Activated CD4-positive, alpha-beta T cell treated with anti-CD3 and anti-CD28 coated beads for 4 hours (primary cell): ENCODE results near the gene SLC5A12.

Experiments
- DNase-seq, 2 donors: peaks; one replicate each; pipeline ENCODE4 v3.0.0-alpha.2; 2020

SLC5A12 gene

GRCh38 chr11:26721948-26722475, at the start of gene SLC5A12:
SLC5A12 (minus strand) TSS chr11:26722060; CDS start chr11:26721714, 346 bp downstream.
- DNase-seq = no peak

- no peak for DNase-seq
These were observed 47.2 kb upstream of the SLC5A12 start for GRCh38 chr11:26769027-26769426.

GRCh38 chr11:26767060-26767459, 45.2 kb upstream of the SLC5A12 start:
- DNase-seq = no peak

- no peak for DNase-seq
These were observed 43.5 kb upstream of the SLC5A12 start for GRCh38 chr11:26765323-26765722.

- DNase-seq = no peak
These were observed 43.0 kb upstream of the SLC5A12 start for GRCh38 chr11:26764825-26765224.

GRCh38 chr11:26764315-26764714, 42.5 kb upstream of the SLC5A12 start:
- no peak for DNase-seq

- DNase-seq = no peak
These were observed 40.2 kb upstream of the SLC5A12 start for GRCh38 chr11:26762089-26762488.

GRCh38 chr11:26761361-26761809, 39.5 kb upstream of the SLC5A12 start:
- DNase-seq = no peak

- DNase-seq = no peak
These were observed 36.1 kb upstream of the SLC5A12 start for GRCh38 chr11:26757995-26758394.

GRCh38 chr11:26755762-26756161, 33.9 kb upstream of the SLC5A12 start:
- DNase-seq = no peak

- DNase-seq = no peak
These were observed 32.1 kb upstream of the SLC5A12 start for GRCh38 chr11:26753723-26754504.

- no peak for DNase-seq
These were observed 28.1 kb upstream of the SLC5A12 start for GRCh38 chr11:26749927-26750326.

- DNase-seq = no peak
These were observed 21.8 kb upstream of the SLC5A12 start for GRCh38 chr11:26743622-26744021.

- DNase-seq = no peak
These were observed 21.1 kb upstream of the SLC5A12 start for GRCh38 chr11:26742966-26743365.

- DNase-seq = no peak
These were observed 19.2 kb upstream of the SLC5A12 start for GRCh38 chr11:26741036-26741435.

- DNase-seq = no peak
These were observed 17.7 kb upstream of the SLC5A12 start for GRCh38 chr11:26739366-26740073.

GRCh38 chr11:26734691-26735090, 12.8 kb upstream of the SLC5A12 start:
- DNase-seq = no peak

- DNase-seq = no peak
These were observed 9.2 kb upstream of the SLC5A12 start for GRCh38 chr11:26731084-26731456.

GRCh38 chr11:26730414-26731083, 8.7 kb upstream of the SLC5A12 start:
- DNase-seq = no peak

GRCh38 chr11:26729284-26729683, 7.4 kb upstream of the SLC5A12 start:
- DNase-seq = no peak

GRCh38 chr11:26726960-26727359, 5.1 kb upstream of the SLC5A12 start:
- no peak for DNase-seq

- no peak for DNase-seq
These were observed 1.9 kb downstream of the SLC5A12 start for GRCh38 chr11:26719998-26720397.

- no peak for DNase-seq
These were observed 2.4 kb downstream of the SLC5A12 start for GRCh38 chr11:26719289-26719973.
